Tibial artery (tissue), 4 donors: ENCODE data around the gene TUBA3E.
"Not testable (repeated sequence)": the region's sequence is repeated elsewhere in the genome, so short reads cannot be mapped to it uniquely, and the experiment has no call there.

Experiments
- DNase-seq, 2 donors: peaks; one replicate each; pipeline ENCODE4 v3.0.0-alpha.2; 2019
- H3K27ac ChIP-seq, 2 donors: fragments of 200-600 bp; sonication (generic) in 1 of 2; 1 replicate in 1 of 2; 2 replicates in 1 of 2; pipeline ENCODE4 v1.5.1; 2018 to 2019; ENCODE audit warnings: mild to moderate bottlenecking in 1 of 2
- H3K27me3 ChIP-seq, 2 donors: fragments of 200-600 bp; sonication (generic) in 1 of 2; one replicate each; pipeline versions ENCODE4 v1.5.1 to v1.6.0; 2016 to 2019
- H3K36me3 ChIP-seq, 3 donors: fragments of 200-600 bp; sonication (generic) in 2 of 3; one replicate each; pipeline ENCODE4 v1.5.1; 2016 to 2019; ENCODE audit warnings: mild to moderate bottlenecking in 2 of 3
- H3K4me1 ChIP-seq, 4 donors: fragments of 200-600 bp; sonication (generic) in 2 of 4; 1 replicate in 3 of 4; 2 replicates in 1 of 4; pipeline ENCODE4 v1.5.1; 2016 to 2019
- H3K4me3 ChIP-seq, 2 donors: fragments of 200-600 bp; sonication (generic) in 1 of 2; 1 replicate in 1 of 2; 2 replicates in 1 of 2; pipeline ENCODE4 v1.5.1; 2018 to 2019; ENCODE audit warnings: mild to moderate bottlenecking in 2 of 2
- H3K9me3 ChIP-seq, 3 donors: fragments of 200-600 bp; sonication (generic) in 1 of 3; one replicate each; pipeline ENCODE4 v1.5.1; 2016 to 2019
- intact Hi-C: fragments of 100-400 bp; cut with DNase I; formaldehyde crosslinking; loops from one replicate; pipeline ENCODE4 v1.15.0; 2023; ENCODE audit warnings: low total_unique reads
- TF ChIP-seq, protein P1 (sequence below), 2 experiments: fragments of 200-600 bp in 1 of 2; fragments of 450-650 bp in 1 of 2; IDR thresholded peaks; one replicate each; pipeline ENCODE4 v1.5.1; 2017 to 2019; ENCODE audit warnings: antibody characterized with exemption in 2 of 2, mild to moderate bottlenecking in 1 of 2, moderate library complexity in 1 of 2

Gene TUBA3E

DNA sequence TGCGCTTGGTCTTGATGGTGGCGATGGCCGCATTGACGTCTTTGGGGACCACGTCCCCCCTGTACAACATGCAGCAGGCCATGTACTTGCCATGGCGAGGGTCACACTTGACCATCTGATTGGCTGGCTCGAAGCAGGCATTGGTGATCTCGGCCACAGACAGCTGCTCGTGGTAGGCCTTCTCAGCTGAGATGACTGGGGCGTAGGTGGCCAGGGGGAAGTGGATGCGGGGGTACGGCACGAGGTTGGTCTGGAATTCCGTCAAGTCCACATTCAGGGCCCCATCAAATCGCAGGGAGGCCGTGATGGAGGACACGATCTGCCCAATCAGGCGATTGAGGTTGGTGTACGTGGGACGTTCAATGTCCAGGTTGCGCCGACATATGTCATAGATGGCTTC, 4.4 kb downstream of the TUBA3E start:
- not testable (repeated sequence) for H3K27me3 ChIP-seq, DNase-seq, H3K4me3 ChIP-seq

DNA sequence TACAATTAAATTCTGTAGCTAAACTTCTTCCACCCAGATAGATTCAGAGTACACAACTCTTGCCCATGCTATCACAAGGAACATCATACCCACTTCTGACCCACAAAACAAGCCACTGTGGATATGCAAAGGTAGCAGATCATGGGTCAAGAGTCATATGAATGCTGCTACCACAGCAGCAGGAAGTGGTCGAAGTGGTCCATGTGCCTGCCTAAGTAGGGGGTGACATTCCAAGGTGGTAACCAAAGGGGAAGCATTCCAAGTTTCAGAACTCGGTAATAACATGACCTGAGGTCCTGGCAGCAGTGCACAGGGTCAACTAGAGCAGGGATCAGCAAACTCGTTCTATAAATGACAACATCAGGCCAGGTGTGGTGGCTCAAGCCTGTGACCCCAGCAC, 5.8 kb downstream of the TUBA3E start:
- DNase-seq, H3K4me1 ChIP-seq, H3K4me3 ChIP-seq, H3K27me3 ChIP-seq, H3K27ac ChIP-seq, intact Hi-C loops, H3K9me3 ChIP-seq: not testable (repeated sequence)
- H3K36me3 ChIP-seq = peaks cover 0 to 19% (median 7%) of the 10 kb centered on the region in 3 donors

More for the DNA sequence above, 4.4 kb downstream of the TUBA3E start:
- H3K27ac ChIP-seq, intact Hi-C loops, H3K9me3 ChIP-seq, H3K4me1 ChIP-seq: not testable (repeated sequence)
- peaks cover 0 to 18% (median 7%) of the 10 kb centered on the region in 3 donors for H3K36me3 ChIP-seq

DNA sequence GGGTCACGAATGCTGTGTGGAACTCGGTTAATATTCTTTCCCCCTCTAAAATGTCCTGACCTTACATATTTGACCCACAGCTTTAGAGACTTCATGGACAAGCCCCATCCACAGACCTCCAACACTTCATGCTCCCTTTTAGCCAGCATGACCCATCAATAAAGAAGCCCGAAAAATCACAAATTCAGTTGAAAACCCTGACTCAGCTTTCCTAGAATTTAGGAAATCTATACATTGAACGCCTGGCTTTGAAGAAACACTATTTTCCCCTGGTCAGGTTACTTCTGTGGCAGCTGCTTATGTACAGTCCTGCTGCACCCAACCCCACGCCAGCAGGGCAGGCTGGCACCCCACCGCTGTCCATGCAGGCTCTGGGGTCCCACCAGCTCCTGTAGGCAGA, 6.9 kb downstream of the TUBA3E start:
- H3K27ac ChIP-seq, H3K27me3 ChIP-seq, DNase-seq, H3K9me3 ChIP-seq, H3K4me1 ChIP-seq, H3K4me3 ChIP-seq, intact Hi-C loops: not testable (repeated sequence)
- peaks cover 0 to 23% (median 7%) of the 10 kb centered on the region in 3 donors for H3K36me3 ChIP-seq

DNA sequence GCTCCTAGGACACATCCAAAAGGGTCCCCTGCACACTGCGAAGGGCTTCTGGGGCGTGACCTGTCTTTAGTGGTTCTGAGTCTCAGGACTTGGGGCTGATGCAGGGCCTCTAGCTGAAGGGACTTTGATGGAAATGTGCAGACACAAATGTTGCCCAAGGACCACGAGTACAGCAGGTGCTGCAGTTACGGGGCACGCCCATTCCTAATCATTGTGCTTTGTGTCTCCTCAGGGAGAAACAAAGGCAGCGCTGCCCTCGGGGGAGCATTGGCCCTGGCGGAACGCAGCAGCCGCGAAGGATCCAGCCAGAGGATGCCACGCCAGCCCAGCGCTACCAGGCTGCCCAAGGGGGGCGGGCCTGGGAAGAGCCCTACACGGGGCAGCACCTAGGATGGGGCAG, 8.0 kb downstream of the TUBA3E start:
- DNase-seq = no peak
- intact Hi-C loops = no loop called here
- TF ChIP-seq, protein P1, sequence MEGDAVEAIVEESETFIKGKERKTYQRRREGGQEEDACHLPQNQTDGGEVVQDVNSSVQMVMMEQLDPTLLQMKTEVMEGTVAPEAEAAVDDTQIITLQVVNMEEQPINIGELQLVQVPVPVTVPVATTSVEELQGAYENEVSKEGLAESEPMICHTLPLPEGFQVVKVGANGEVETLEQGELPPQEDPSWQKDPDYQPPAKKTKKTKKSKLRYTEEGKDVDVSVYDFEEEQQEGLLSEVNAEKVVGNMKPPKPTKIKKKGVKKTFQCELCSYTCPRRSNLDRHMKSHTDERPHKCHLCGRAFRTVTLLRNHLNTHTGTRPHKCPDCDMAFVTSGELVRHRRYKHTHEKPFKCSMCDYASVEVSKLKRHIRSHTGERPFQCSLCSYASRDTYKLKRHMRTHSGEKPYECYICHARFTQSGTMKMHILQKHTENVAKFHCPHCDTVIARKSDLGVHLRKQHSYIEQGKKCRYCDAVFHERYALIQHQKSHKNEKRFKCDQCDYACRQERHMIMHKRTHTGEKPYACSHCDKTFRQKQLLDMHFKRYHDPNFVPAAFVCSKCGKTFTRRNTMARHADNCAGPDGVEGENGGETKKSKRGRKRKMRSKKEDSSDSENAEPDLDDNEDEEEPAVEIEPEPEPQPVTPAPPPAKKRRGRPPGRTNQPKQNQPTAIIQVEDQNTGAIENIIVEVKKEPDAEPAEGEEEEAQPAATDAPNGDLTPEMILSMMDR (IDR thresholded peaks at IDR 0.05) = no peak
- Histone ChIP-seq H3K4me3 (no peak overlapping the region), H3K27ac (no peak overlapping the region), H3K4me1 (no peaks in the 10 kb centered on the region), H3K9me3 (no peaks in the 10 kb centered on the region), H3K27me3 (no peaks in the 10 kb centered on the region), H3K36me3 (peaks cover 0 to 23% (median 7%) of the 10 kb centered on the region in 3 donors)

DNA sequence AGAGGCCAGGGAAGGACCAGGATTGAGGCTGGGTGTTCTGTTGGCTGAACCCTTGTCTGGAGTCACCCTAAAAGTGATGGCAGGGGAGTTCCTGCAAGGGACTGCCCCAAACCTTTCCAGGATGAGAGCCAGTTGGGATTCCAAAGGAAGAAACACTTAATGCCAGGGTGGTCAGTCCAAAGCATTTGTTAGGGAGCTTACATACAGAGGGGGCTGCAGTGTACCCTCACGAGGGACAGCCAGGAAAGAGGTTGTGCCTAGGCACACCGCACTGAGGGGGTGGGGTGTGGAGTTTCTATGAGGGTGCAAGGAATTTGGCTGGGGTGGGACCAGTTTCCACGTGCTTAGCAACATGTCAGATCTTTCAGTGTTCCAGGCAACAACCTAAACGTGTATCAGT, 9.3 kb downstream of the TUBA3E start:
- not testable (repeated sequence) for H3K9me3 ChIP-seq, H3K4me1 ChIP-seq, DNase-seq, H3K27me3 ChIP-seq, H3K27ac ChIP-seq, H3K4me3 ChIP-seq
- intact Hi-C loops = loop anchor here (10.0 kb wide), 1 partner anchor 906 kb away; the partner anchor contains the start of gene FAM168B
- peaks cover 0 to 28% (median 7%) of the 10 kb centered on the region in 3 donors for H3K36me3 ChIP-seq

DNA sequence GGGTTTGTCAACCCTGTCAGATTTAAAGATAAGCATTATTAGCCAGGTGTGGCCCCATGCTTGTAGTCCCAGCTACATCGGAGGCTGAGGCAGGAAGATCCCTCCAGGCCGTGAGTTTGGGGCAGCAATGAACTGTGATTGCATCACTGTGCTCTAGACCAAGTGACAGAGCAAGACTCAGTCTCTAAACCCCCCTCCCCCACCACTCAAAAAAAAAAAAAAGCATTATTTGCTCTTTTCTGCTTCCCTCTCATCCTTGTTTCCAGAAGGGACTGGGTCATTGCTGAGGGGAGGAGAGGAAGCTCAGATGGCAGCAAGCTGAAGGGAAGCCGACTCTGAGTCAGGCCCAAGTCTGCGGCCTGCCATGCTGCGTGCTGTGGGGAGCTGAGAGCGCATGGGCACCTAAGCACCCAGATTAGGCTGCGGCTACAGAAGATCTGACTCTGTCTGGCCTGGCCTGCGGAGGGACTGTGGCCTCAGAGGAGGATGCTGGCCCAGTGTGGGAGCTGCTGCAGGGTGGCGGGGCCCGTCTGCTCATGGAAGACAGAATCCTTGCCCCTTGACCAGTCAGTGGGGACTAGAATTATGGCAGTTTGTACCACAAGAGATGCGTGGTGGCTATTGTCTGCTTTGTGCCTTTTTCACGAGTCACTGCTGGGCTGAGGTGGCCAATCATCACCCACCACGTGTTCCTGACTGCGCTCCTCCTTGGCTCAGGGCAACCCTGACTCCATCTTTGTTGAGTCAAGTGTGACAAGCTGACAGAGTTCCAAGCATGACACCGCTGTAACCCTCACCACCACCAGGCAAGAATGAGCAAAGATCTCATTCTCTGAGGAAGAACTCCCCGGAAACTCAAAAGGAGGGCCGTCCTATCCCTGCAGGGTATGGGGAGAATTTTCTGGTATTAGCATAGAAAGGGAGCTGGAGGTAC, 10.1 kb downstream of the TUBA3E start:
- H3K27me3 ChIP-seq, H3K9me3 ChIP-seq, DNase-seq, H3K27ac ChIP-seq, H3K4me1 ChIP-seq, H3K4me3 ChIP-seq: not testable (repeated sequence)
- H3K36me3 ChIP-seq = peaks cover 0 to 29% (median 7%) of the 10 kb centered on the region in 3 donors
- intact Hi-C loops = loop anchor here (10.0 kb wide), 1 partner anchor 907 kb away; the partner anchor contains the start of gene FAM168B

DNA sequence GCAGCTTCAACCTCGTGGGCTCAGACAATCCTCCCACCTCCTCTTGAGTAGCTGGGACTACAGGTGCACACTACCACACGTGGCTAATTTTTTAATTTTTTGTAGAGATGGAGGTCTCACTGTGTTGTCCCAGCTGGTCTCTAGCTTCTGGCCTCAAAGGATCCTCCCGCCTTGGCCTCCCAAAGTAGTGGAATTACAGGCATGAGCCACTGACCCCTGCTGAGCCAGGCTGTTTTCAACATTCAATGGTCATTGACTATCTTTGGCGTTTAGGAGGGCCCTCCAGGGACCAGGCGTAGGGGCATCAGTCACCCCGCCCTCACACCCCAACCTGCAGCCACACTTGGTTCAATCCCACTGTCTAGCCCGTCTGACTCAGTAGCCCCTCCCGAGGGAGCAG, 11.0 kb downstream of the TUBA3E start:
- Histone ChIP-seq H3K36me3 (peaks cover 0 to 29% (median 7%) of the 10 kb centered on the region in 3 donors), H3K27me3 (no peaks in the 10 kb centered on the region), H3K9me3 (no peaks in the 10 kb centered on the region), H3K4me1 (peaks cover 0 to 13% (median 6%) of the 10 kb centered on the region in 4 donors), H3K4me3 (no peak overlapping the region), H3K27ac (no peak overlapping the region)
- no peak for DNase-seq
- intact Hi-C loops = loop anchor here (10.0 kb wide), 1 partner anchor 908 kb away; the partner anchor contains the start of gene FAM168B
- TF ChIP-seq, protein P1 (IDR thresholded peaks at IDR 0.05) = no peak

DNA sequence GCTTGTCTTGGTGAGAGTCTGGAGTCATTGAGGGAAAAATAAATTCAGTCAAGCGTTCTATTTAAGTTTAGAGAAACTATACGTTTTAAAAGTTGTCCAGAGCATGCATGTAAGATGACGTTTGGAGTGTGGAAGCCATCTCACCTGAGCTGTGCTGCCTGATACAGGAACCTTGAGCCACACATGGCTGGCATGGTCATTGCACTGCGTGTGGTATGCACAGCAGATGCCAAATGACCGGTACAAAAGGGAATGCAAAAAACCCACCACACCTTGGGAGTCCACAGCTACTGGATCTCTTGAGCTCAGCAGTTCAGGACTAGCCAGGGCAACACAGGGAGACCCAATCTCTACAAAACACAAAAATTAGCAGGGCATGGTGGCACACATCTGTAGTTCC, 11.8 kb downstream of the TUBA3E start:
- Histone ChIP-seq H3K27ac (no peak overlapping the region), H3K9me3 (no peaks in the 10 kb centered on the region), H3K4me3 (no peak overlapping the region), H3K4me1 (peaks cover 0 to 13% (median 6%) of the 10 kb centered on the region in 4 donors), H3K36me3 (peaks cover 0 to 26% (median 5%) of the 10 kb centered on the region in 3 donors), H3K27me3 (no peaks in the 10 kb centered on the region)
- TF ChIP-seq, protein P1 (IDR thresholded peaks at IDR 0.05) = no peak
- intact Hi-C loops = loop anchor here (10.0 kb wide), 1 partner anchor 908 kb away; the partner anchor contains the start of gene FAM168B
- DNase-seq = no peak
